GM18505 (cell line): ENCODE results near the gene OGG1.

Experiments
- ATAC-seq: cut with Tn5 transposase; IDR thresholded peaks from one replicate; pipeline ENCODE4 v1.9.1; 2021; ENCODE audit not compliant: unreplicated experiment
- POLR2A ChIP-seq: IDR thresholded peaks from 4 replicates; pipeline ENCODE4 v1.6.1; 2011; ENCODE audit warnings: borderline replicate concordance; ENCODE audit not compliant: insufficient read depth, insufficient read length; ENCODE audit errors: extremely low read depth

OGG1 gene

GRCh38 chr3:9791790-9792404 lies 42.1 kb downstream of the OGG1 start:
- peak; percentile 67 for TF ChIP-seq POLR2A
- ATAC-seq, result no peak

- TF ChIP-seq POLR2A, result peak; percentile 93
- ATAC-seq, result peak; percentile 74
These were observed 42.8 kb downstream of the OGG1 start, which contains the start of the genes ARPC4 and TADA3 for GRCh38 chr3:9792405-9793160. TSS of gene ARPC4 (plus strand) at chr3:9793082. CDS start at chr3:9793122, 40 bp downstream. TSS of gene TADA3 (minus strand) at chr3:9792473. CDS start at chr3:9791466, 1,007 bp downstream.

DNA sequence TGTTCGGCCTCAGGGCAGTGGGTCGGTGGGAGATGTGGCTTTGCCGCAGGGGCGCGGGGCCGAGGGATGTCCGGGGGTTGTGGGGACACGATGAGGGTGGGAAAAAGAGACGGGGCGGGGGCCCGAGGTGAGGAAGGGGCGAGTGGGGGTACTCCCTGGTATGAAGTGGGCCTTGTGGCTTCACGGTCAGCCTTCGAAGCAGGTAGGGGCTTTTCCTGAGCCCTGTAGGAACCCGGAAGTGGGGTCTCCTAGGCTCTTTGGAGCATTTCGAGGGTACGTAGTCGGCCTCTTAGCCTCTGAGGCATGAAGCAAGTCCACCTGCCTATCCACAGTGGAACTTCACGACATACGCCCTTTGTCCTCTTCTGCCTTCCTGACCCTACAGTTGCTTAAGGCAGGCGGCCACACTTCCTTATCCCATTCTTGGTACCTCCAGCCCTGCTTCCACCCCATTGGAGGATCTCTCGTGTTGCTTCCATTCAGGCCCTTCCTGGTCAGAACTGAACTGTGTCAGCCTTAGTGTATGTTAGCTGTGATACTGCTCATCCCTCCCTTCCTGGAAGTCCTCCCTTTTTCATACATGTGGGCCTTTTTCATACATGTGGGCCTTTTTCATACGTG lies 43.5 kb downstream of the OGG1 start:
- ATAC-seq, result peak; percentile 2
- no peak for TF ChIP-seq POLR2A

DNA sequence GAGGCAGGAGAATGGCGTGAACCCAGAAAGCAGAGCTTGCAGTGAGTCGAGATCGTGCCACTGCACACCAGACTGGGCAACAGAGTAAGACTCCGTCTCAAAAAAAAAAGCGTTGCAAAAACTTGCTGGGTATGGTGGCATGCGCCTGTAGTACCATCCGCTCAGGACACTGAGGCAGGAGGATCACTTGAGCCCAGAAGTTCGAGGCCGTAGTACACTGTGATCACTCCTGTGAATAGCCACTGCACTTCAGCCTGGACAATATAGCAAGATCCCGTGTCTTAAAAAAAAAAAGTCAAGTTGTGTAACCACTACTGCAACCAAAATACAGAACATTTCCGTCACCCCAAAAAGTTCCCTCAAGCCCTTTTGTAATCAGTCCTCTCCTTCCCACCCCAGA lies 44.6 kb downstream of the OGG1 start:
- ATAC-seq, result no peak
- no peak for TF ChIP-seq POLR2A

DNA sequence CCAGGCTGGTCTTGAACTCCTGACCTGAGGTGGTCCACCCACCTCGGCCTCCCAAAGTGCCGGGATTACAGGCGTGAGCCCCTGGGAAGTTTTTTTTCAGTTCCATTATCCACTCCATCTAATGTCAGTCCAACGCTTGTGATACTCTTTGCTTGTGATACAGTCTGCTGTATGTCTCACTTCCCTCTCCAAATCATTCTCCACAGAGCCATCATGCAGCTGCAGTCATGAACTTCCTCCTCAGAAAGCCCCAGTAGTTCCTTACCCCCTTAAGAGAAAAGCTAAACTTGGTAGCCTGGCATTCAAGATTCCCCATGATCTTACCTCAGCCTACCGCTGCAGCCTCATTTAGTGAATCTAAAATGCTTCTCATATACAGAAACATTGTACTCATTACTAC lies 45.5 kb downstream of the OGG1 start:
- peak; percentile 8 for TF ChIP-seq POLR2A
- no peak for ATAC-seq

- no peak for TF ChIP-seq POLR2A
- ATAC-seq, result no peak
These were observed 47.6 kb downstream of the OGG1 start for GRCh38 chr3:9797196-9797945.

DNA sequence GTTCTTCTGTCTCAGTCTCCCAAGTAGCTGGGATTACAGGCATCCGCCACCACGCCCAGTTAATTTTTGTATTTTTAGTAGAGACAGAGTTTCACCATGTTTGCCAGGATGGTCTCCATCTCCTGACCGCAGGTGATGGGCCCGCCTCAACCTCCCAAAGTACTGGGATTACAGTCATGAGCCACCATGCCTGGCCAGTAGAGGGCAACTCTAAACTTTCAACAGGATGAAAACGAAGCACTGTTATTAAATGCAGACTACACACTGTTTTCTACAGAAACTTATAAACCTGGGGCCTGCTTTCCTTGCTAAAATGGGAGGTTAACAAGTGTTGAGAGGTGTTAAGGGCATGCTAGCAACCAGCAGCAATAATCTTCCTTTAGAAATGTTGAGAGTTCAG lies 50.8 kb downstream of the OGG1 start:
- no peak for ATAC-seq
- no peak for TF ChIP-seq POLR2A

GRCh38 chr3:9803494-9803893 lies 53.7 kb downstream of the OGG1 start:
- no peak for TF ChIP-seq POLR2A
- ATAC-seq, result no peak

- ATAC-seq, result no peak
- TF ChIP-seq POLR2A, result no peak
These were observed 55.2 kb downstream of the OGG1 start for GRCh38 chr3:9804996-9805395.

DNA sequence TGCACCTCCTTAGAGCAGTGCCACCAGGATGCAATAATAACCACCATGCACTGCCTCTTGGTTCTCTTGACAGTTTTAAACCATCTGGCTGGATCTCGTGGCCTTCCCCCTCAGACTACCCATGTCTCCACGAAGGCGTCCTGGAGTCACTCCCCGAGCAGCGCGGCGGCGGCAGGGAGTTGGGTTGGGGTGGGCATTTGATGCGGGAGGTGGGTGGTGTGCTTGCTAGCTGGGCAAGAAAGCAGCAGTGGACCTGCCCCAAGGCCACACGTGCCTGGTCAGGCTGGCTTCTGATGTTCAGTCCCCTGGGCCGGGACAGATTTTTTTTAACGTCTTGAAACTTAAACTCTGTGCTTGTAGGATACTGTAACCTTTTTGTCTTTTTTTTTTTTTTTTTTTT lies 56.4 kb downstream of the OGG1 start:
- TF ChIP-seq POLR2A, result no peak
- no peak for ATAC-seq
